K562 (cell line): ENCODE data around the gene AIG1. TPM values are rescaled to one million over a fixed set of nuclear protein-coding genes. Genes with fewer than 3 reads are reported as not detected.

Source experiments
- ATAC-seq: fragments of 200-7000 bp; cut with Tn5 transposase; 3 replicates; pipeline ENCODE4 v1.9.1; 2020; ENCODE audit warnings: moderate library complexity
- BruUV-seq: library from RNA; stranded (reverse); fragments of 400-500 nt; replicated peaks from 2 replicates; lab custom pipeline; 2021; lab: Mats Ljungman, UMichigan
- CTCF ChIA-PET: fragments of 300-600 bp; formaldehyde crosslinking; extraction: SDS; loops from one replicate; lab custom pipeline; 2021; ENCODE audit warnings: low intra/inter-chr PET ratio; lab: Yijun Ruan, JAX
- POLR2A ChIA-PET: fragments of 300-600, 350-650 bp; sonication (Branson Sonifier 250); formaldehyde crosslinking; extraction: SDS; loops from one replicate; lab custom pipeline; 2021; ENCODE audit warnings: antibody characterized with exemption, inconsistent platforms; lab: Yijun Ruan, JAX
- DNase-seq, 4 experiments: peaks; one replicate each; pipeline versions ENCODE4 v3.0.0 to v3.0.0-alpha.2; 2011 to 2018; ENCODE audit warnings: low spot score in 3 of 4, mixed read lengths in 3 of 4; ENCODE audit errors: extremely low read depth in 1 of 4
- FAIRE-seq: peaks from 2 replicates; lab custom pipeline; 2011; peaks lifted over from hg19 to GRCh38; lab: Jason Lieb, UNC
- H2AFZ ChIP-seq: 2 replicates; pipeline ENCODE4 v1.6.0; 2011; ENCODE audit warnings: low read depth, low read length, control low read depth, inconsistent platforms
- H3K27ac ChIP-seq: fragments of 200-600 bp; 3 replicates; pipeline ENCODE4 v1.8.0; 2011; ENCODE audit warnings: low read depth, mild to moderate bottlenecking, control low read depth, inconsistent platforms, low read length, moderate library complexity, mixed read lengths; ENCODE audit errors: extremely low read depth
- H3K27me3 ChIP-seq, 2 experiments: fragments of 300-600 bp in 1 of 2; 2 replicates in 1 of 2; 3 replicates in 1 of 2; pipeline versions ENCODE4 v1.6.0 to v1.8.0; 2011; ENCODE audit warnings: inconsistent platforms in 2 of 2, low read length in 2 of 2, mild to moderate bottlenecking in 1 of 2, mixed read lengths in 1 of 2, moderate library complexity in 1 of 2; ENCODE audit not compliant: control insufficient read depth in 2 of 2, insufficient read depth in 2 of 2
- H3K36me3 ChIP-seq: fragments of 300-600 bp; 3 replicates; pipeline ENCODE4 v1.8.0; 2011; ENCODE audit warnings: mild to moderate bottlenecking, low read length, inconsistent platforms; ENCODE audit not compliant: control insufficient read depth, insufficient read depth
- H3K4me1 ChIP-seq, 2 experiments: fragments of 200-600 bp in 1 of 2; replicated peaks in 1 of 2; 2 replicates in 1 of 2; 3 replicates in 1 of 2; pipeline versions ENCODE4 v1.5.1 to v1.8.0; 2011; ENCODE audit warnings: inconsistent platforms in 2 of 2, low read length in 2 of 2, mild to moderate bottlenecking in 1 of 2, mixed read lengths in 1 of 2, moderate library complexity in 1 of 2; ENCODE audit not compliant: control insufficient read depth in 2 of 2, insufficient read depth in 2 of 2
- H3K4me2 ChIP-seq: 2 replicates; pipeline ENCODE4 v1.6.1; 2011; ENCODE audit warnings: low read length, control low read depth, inconsistent platforms, mixed read lengths; ENCODE audit not compliant: insufficient read depth
- H3K4me3 ChIP-seq: fragments of 200-600 bp; sonication (generic), shearing (Covaris generic); 2 replicates; pipeline ENCODE4 v1.5.1; 2016; ENCODE audit warnings: control low read depth, inconsistent platforms
- H3K79me2 ChIP-seq: fragments of 200-600 bp; 3 replicates; pipeline ENCODE4 v1.8.0; 2011; ENCODE audit warnings: low read length, inconsistent platforms; ENCODE audit not compliant: control insufficient read depth, insufficient read depth
- H3K9ac ChIP-seq, 2 experiments: 2 replicates each; pipeline versions ENCODE4 v1.6.0 to v1.6.1; 2011; ENCODE audit warnings: low read depth in 2 of 2, low read length in 2 of 2, control low read depth in 1 of 2, inconsistent platforms in 1 of 2, mild to moderate bottlenecking in 1 of 2, mixed read lengths in 1 of 2; ENCODE audit not compliant: insufficient read depth in 1 of 2
- H3K9me1 ChIP-seq: one replicate; pipeline ENCODE4 v1.6.0; 2011; ENCODE audit warnings: inconsistent platforms, mild to moderate bottlenecking, low read length, moderate library complexity; ENCODE audit not compliant: control insufficient read depth, insufficient read depth
- H3K9me3 ChIP-seq: replicated peaks from 2 replicates; pipeline ENCODE4 v1.5.1; 2011; ENCODE audit warnings: low read depth, low read length, inconsistent platforms; ENCODE audit not compliant: control insufficient read depth, insufficient read depth
- H4K20me1 ChIP-seq: replicated peaks from 2 replicates; pipeline ENCODE4 v1.6.1; 2011; ENCODE audit warnings: low read length, inconsistent platforms, mixed read lengths; ENCODE audit not compliant: control insufficient read depth, insufficient read depth
- SP2 ChIP-seq: IDR thresholded peaks from 2 replicates; pipeline ENCODE4 v1.6.1; 2011; ENCODE audit warnings: mild to moderate bottlenecking, low read depth, low read length, moderate library complexity; ENCODE audit not compliant: poor library complexity, severe bottlenecking; ENCODE audit errors: extremely low read depth
- WGBS: fragments of 100-300 bp; shearing (Covaris generic); methylation state at CpG from one replicate; pipeline ENCODE4 v1.1.6; 2016; ENCODE audit warnings: low coverage, mixed read lengths; ENCODE audit not compliant: insufficient coverage; ENCODE audit errors: missing lambda C conversion rate; 5-methylcytosine and 5-hydroxymethylcytosine counted together
- in situ Hi-C: fragments of 300-500 bp; cut with MboI; formaldehyde crosslinking; loops from 4 replicates; pipeline ENCODE4 v1.15.0; 2018; ENCODE audit warnings: inconsistent platforms, mixed read lengths
- intact Hi-C: fragments of 100-400 bp; cut with micrococcal nuclease; formaldehyde crosslinking; loops from 2 replicates; pipeline ENCODE4 v1.14.2; 2022
- polyA plus RNA-seq, 8 experiments: library from polyadenylated mRNA; depleted of rRNA in 4 of 8; stranded (reverse) in 5 of 8; unstranded in 3 of 8; fragments of >200 nt; fragmentation: Nextera tagmentation in 2 of 8; fragmentation: Illumina TruSeq in 1 of 8; extraction: Ambion mirVana in 2 of 8; extraction: Trizol in 1 of 8; gene quantifications; 2 replicates each; pipeline versions ENCODE4 v1.2.1 to v1.2.3, GENCODE V29; 2011 to 2014; ENCODE audit warnings: inconsistent platforms in 1 of 8, missing spikeins in 1 of 8
- total RNA-seq, 7 experiments: library from RNA; depleted of rRNA in 6 of 7; stranded (reverse); fragments of >200 nt in 6 of 7; fragmentation: Illumina TruSeq in 2 of 7; extraction: Trizol in 2 of 7; gene quantifications; 2 replicates each; pipeline versions ENCODE4 v1.2.1 to v1.2.3, GENCODE V29; 2011 to 2021; ENCODE audit warnings: low replicate concordance in 1 of 7
- TF ChIP-seq, protein P1 (sequence below): fragments of 200-600 bp; sonication (generic); IDR thresholded peaks from one replicate; pipeline ENCODE4 v1.6.1; 2012; ENCODE audit warnings: mild to moderate bottlenecking, low read depth, low read length, inconsistent platforms
- TF ChIP-seq, protein P2 (sequence below): fragments of 250-450 bp; sonication (Bioruptor Pico); IDR thresholded peaks from 2 replicates; pipeline ENCODE4 v1.4.0; 2020

The AIG1 gene
- total and polyA plus RNA-seq, 9 of the 15 experiments (the other 6 are each of a cell fraction or from before 2014, with no cell fraction given), result 74.8 to 333 (median 127) TPM

DNA sequence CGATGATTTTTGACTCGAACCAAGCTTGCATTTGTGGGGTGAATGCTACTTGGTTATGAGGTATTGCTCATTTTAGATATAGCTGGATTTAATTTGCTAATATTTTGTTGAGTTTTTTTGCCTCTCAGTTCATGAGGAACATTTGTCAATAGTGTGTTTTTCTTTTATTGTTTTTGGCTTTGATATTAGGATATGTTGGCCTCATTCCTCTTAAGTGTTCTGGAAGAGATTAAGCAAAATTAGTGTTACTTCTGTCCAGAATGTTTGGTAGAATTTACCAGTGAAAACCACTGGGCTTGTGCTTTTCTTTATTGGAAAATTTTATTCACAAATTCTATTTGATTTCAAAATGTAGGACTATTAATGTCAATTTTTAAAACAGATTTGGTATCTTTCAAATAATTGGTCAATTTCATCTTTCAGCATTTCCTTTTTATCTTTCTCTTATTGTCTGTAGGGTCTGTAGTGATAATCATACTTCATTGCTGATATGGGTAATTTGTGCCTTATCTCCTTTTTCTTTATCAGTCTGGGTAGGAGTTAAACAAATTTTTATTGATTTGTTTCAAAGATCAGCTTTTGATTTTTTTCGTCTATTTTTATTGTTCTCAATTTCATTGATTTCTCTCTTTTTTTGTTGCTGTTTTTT lies 14.1 kb downstream of the AIG1 start:
- ChIA-PET POLR2A (interaction anchor here (1.1 kb wide), 1 partner anchor 41 kb away, joined by 3 read pairs; no protein-coding TSS in a partner anchor), CTCF (no interaction called here)
- Histone ChIP-seq H3K27me3 (no peaks in the 10 kb centered on the region), H3K9me3 (no peaks in the 10 kb centered on the region), H3K79me2 (peaks cover 48% of the 10 kb centered on the region; the same call in 2 of the 3 replicates), H3K27ac (no peak overlapping the region), H3K4me1 (no peaks in the 10 kb centered on the region), H3K4me3 (no peak overlapping the region), H3K4me2 (no peak overlapping the region), H2AFZ (no peak overlapping the region), H4K20me1 (no peaks in the 10 kb centered on the region), H3K36me3 (peaks cover 3% of the 10 kb centered on the region; the same call in 1 of the 3 replicates), H3K9ac (no peak overlapping the region), H3K9me1 (no peaks in the 10 kb centered on the region)
- in situ Hi-C loops, result no loop called here
- 59% methylated on average over 3 of the region's 3 CpGs for WGBS
- intact Hi-C loops, result no loop called here
- BruUV-seq, result no TSS peak
- ATAC-seq (no peak), DNase-seq (no peak), FAIRE-seq (no peak)
- TF ChIP-seq SP2, result no peak
- TF ChIP-seq, protein P1, sequence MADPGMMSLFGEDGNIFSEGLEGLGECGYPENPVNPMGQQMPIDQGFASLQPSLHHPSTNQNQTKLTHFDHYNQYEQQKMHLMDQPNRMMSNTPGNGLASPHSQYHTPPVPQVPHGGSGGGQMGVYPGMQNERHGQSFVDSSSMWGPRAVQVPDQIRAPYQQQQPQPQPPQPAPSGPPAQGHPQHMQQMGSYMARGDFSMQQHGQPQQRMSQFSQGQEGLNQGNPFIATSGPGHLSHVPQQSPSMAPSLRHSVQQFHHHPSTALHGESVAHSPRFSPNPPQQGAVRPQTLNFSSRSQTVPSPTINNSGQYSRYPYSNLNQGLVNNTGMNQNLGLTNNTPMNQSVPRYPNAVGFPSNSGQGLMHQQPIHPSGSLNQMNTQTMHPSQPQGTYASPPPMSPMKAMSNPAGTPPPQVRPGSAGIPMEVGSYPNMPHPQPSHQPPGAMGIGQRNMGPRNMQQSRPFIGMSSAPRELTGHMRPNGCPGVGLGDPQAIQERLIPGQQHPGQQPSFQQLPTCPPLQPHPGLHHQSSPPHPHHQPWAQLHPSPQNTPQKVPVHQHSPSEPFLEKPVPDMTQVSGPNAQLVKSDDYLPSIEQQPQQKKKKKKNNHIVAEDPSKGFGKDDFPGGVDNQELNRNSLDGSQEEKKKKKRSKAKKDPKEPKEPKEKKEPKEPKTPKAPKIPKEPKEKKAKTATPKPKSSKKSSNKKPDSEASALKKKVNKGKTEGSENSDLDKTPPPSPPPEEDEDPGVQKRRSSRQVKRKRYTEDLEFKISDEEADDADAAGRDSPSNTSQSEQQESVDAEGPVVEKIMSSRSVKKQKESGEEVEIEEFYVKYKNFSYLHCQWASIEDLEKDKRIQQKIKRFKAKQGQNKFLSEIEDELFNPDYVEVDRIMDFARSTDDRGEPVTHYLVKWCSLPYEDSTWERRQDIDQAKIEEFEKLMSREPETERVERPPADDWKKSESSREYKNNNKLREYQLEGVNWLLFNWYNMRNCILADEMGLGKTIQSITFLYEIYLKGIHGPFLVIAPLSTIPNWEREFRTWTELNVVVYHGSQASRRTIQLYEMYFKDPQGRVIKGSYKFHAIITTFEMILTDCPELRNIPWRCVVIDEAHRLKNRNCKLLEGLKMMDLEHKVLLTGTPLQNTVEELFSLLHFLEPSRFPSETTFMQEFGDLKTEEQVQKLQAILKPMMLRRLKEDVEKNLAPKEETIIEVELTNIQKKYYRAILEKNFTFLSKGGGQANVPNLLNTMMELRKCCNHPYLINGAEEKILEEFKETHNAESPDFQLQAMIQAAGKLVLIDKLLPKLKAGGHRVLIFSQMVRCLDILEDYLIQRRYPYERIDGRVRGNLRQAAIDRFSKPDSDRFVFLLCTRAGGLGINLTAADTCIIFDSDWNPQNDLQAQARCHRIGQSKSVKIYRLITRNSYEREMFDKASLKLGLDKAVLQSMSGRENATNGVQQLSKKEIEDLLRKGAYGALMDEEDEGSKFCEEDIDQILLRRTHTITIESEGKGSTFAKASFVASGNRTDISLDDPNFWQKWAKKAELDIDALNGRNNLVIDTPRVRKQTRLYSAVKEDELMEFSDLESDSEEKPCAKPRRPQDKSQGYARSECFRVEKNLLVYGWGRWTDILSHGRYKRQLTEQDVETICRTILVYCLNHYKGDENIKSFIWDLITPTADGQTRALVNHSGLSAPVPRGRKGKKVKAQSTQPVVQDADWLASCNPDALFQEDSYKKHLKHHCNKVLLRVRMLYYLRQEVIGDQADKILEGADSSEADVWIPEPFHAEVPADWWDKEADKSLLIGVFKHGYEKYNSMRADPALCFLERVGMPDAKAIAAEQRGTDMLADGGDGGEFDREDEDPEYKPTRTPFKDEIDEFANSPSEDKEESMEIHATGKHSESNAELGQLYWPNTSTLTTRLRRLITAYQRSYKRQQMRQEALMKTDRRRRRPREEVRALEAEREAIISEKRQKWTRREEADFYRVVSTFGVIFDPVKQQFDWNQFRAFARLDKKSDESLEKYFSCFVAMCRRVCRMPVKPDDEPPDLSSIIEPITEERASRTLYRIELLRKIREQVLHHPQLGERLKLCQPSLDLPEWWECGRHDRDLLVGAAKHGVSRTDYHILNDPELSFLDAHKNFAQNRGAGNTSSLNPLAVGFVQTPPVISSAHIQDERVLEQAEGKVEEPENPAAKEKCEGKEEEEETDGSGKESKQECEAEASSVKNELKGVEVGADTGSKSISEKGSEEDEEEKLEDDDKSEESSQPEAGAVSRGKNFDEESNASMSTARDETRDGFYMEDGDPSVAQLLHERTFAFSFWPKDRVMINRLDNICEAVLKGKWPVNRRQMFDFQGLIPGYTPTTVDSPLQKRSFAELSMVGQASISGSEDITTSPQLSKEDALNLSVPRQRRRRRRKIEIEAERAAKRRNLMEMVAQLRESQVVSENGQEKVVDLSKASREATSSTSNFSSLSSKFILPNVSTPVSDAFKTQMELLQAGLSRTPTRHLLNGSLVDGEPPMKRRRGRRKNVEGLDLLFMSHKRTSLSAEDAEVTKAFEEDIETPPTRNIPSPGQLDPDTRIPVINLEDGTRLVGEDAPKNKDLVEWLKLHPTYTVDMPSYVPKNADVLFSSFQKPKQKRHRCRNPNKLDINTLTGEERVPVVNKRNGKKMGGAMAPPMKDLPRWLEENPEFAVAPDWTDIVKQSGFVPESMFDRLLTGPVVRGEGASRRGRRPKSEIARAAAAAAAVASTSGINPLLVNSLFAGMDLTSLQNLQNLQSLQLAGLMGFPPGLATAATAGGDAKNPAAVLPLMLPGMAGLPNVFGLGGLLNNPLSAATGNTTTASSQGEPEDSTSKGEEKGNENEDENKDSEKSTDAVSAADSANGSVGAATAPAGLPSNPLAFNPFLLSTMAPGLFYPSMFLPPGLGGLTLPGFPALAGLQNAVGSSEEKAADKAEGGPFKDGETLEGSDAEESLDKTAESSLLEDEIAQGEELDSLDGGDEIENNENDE, result no peak
- TF ChIP-seq, protein P2, sequence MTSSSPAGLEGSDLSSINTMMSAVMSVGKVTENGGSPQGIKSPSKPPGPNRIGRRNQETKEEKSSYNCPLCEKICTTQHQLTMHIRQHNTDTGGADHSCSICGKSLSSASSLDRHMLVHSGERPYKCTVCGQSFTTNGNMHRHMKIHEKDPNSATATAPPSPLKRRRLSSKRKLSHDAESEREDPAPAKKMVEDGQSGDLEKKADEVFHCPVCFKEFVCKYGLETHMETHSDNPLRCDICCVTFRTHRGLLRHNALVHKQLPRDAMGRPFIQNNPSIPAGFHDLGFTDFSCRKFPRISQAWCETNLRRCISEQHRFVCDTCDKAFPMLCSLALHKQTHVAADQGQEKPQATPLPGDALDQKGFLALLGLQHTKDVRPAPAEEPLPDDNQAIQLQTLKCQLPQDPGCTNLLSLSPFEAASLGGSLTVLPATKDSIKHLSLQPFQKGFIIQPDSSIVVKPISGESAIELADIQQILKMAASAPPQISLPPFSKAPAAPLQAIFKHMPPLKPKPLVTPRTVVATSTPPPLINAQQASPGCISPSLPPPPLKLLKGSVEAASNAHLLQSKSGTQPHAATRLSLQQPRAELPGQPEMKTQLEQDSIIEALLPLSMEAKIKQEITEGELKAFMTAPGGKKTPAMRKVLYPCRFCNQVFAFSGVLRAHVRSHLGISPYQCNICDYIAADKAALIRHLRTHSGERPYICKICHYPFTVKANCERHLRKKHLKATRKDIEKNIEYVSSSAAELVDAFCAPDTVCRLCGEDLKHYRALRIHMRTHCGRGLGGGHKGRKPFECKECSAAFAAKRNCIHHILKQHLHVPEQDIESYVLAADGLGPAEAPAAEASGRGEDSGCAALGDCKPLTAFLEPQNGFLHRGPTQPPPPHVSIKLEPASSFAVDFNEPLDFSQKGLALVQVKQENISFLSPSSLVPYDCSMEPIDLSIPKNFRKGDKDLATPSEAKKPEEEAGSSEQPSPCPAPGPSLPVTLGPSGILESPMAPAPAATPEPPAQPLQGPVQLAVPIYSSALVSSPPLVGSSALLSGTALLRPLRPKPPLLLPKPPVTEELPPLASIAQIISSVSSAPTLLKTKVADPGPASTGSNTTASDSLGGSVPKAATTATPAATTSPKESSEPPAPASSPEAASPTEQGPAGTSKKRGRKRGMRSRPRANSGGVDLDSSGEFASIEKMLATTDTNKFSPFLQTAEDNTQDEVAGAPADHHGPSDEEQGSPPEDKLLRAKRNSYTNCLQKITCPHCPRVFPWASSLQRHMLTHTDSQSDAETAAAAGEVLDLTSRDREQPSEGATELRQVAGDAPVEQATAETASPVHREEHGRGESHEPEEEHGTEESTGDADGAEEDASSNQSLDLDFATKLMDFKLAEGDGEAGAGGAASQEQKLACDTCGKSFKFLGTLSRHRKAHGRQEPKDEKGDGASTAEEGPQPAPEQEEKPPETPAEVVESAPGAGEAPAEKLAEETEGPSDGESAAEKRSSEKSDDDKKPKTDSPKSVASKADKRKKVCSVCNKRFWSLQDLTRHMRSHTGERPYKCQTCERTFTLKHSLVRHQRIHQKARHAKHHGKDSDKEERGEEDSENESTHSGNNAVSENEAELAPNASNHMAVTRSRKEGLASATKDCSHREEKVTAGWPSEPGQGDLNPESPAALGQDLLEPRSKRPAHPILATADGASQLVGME, result no peak
